AG08395 (cell line): ENCODE data around the gene RABGGTA.

Source experiments
- DNase-seq: peaks from one replicate; pipeline ENCODE4 v3.0.0; 2012; ENCODE audit warnings: mixed read lengths, low spot score

The RABGGTA gene, protein sequence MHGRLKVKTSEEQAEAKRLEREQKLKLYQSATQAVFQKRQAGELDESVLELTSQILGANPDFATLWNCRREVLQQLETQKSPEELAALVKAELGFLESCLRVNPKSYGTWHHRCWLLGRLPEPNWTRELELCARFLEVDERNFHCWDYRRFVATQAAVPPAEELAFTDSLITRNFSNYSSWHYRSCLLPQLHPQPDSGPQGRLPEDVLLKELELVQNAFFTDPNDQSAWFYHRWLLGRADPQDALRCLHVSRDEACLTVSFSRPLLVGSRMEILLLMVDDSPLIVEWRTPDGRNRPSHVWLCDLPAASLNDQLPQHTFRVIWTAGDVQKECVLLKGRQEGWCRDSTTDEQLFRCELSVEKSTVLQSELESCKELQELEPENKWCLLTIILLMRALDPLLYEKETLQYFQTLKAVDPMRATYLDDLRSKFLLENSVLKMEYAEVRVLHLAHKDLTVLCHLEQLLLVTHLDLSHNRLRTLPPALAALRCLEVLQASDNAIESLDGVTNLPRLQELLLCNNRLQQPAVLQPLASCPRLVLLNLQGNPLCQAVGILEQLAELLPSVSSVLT

DNA sequence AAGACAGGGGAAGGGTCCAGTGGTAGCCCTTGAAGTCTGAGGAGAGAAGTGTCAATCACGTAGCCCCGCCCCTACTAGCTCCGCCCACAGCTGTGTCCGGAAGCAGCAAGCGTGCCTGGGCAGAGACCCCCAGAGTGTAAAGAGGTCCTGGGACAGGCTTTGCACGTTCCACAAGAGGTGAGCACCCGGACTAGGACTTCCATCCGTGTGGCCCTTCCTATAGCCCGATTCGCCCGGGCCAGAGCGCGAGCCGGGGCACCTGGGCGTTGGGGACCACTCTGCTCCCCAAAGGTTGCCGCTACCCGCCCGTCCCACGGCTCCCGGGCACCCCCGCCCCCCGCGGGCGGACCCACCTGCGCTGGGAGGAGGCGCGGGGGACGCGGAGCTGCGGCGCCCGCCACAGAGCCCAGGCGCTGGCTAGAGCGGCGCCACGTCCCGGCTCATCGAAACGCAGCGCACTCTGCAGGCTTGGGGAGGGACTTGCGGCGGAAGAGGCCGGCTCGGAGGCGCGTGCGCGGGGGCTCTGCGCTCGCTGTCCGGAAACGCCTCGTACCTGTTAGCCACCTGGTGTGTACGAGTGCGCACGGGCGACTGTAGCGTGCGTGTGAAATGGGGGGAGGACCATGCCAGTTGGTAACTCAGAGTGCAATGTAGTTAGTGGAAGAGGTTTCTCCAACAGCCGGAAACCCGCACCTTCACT, at the start of gene RABGGTA:
Gene RABGGTA, minus strand, starts transcription at position 464 of the 700 bp plus-strand sequence. CDS start 482 bp downstream, outside the sequence.
- peak; percentile 96 for DNase-seq

- peak; percentile 65 for DNase-seq
These were observed 45.9 kb upstream of the RABGGTA start for GRCh38 chr14:24317141-24317928.

- no peak for DNase-seq
These were observed 45.2 kb upstream of the RABGGTA start for GRCh38 chr14:24316597-24316950.

DNA sequence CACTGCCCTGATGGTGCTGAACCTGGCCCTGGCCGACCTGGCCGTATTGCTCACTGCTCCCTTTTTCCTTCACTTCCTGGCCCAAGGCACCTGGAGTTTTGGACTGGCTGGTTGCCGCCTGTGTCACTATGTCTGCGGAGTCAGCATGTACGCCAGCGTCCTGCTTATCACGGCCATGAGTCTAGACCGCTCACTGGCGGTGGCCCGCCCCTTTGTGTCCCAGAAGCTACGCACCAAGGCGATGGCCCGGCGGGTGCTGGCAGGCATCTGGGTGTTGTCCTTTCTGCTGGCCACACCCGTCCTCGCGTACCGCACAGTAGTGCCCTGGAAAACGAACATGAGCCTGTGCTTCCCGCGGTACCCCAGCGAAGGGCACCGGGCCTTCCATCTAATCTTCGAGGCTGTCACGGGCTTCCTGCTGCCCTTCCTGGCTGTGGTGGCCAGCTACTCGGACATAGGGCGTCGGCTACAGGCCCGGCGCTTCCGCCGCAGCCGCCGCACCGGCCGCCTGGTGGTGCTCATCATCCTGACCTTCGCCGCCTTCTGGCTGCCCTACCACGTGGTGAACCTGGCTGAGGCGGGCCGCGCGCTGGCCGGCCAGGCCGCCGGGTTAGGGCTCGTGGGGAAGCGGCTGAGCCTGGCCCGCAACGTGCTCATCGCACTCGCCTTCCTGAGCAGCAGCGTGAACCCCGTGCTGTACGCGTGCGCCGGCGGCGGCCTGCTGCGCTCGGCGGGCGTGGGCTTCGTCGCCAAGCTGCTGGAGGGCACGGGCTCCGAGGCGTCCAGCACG, 44.6 kb upstream of the RABGGTA start:
- no peak for DNase-seq

- DNase-seq: no peak
These were observed 43.9 kb upstream of the RABGGTA start for GRCh38 chr14:24315243-24315806.

DNA sequence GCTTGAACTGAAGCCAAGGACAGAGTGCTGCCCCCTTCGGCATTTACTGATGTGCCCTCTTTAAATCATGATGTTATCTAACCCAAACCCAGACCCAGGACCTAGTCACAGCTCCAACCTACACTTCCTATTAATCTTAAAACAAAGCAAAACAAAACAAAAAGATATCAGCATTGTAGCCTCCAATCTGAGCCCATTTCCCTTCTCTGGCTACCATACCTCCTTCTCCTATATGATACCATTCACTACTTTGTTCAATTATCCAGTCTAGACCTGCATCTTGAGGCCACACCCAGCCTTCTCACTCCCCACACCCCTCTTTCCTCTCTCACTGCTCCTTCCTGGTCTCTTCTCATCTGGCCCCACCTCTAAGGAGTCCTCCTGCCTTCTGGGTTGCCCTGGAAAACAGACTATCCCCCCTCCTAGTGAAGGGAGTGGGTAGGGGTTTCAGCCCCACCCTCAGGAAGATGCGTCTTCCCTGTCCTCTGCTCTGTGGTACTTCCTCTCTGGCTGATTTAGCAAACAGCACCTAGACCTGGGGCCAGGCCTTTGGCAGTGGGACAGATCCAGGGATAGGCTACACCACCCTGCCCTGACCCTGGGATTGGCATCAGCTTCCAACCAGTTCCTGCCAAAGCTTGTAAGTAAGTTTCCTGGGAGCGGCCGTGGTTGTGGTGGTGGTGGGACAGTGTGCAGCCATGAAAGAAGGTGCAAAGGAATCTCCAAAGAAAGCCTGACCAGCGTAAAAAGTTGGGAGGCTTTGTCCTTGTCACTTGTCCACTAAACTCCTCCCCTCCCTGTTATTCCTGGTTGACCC, 43.2 kb upstream of the RABGGTA start:
- DNase-seq: no peak

DNA sequence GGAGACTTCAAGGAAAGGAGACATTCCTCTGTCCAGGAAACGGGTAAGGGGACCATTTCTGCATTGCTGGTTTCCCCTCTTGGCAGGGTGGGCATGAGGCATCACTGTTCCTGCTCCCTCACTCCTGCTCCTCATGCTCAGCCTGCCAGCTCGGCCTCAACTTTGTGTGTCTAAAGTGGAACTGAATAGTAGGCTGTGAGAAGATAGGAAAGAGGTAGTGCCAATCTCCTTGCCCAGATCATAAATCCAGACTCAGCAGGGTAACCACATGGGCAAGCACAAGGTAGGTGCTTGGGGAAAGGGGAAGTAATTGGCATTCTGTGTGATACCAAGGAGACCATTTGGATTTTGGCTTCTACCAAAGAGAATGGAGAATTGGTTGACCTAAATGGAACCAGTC, 42.5 kb upstream of the RABGGTA start:
- DNase-seq: no peak

- no peak for DNase-seq
These were observed 41.5 kb upstream of the RABGGTA start for GRCh38 chr14:24312736-24313507.

- peak; percentile 47 for DNase-seq
These were observed 40.6 kb upstream of the RABGGTA start for GRCh38 chr14:24311837-24312615.

GRCh38 chr14:24310646-24311604, 39.5 kb upstream of the RABGGTA start, which contains the start of gene LTB4R:
TSS of gene LTB4R (plus strand) at chr14:24311502. CDS start at chr14:24315652, 4,150 bp downstream.
- DNase-seq: peak; percentile 85

DNA sequence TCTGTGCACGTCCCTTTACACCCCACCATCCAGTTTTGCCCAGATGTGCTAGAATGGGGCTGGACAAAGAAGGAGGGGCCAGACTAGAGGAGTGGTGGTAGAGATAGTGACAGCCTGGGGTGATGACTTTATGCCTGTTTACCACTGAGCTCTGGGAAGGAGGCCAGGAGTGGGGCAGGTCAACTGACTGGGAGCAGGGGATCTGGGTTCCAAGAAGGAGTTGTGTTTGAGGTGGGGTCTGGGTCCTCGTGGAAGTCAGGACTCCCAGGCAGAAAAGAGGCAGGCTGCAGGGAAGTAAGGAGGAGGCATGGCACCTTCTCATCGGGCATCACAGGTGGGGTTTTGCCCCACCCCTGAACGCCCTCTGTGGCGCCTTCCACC, 38.9 kb upstream of the RABGGTA start:
- DNase-seq: no peak

- no peak for DNase-seq
These were observed 38.3 kb upstream of the RABGGTA start, which contains the start of gene LTB4R2 for GRCh38 chr14:24309538-24310264. TSS of gene LTB4R2 (plus strand) at chr14:24310140. CDS start at chr14:24310665, 525 bp downstream.

DNA sequence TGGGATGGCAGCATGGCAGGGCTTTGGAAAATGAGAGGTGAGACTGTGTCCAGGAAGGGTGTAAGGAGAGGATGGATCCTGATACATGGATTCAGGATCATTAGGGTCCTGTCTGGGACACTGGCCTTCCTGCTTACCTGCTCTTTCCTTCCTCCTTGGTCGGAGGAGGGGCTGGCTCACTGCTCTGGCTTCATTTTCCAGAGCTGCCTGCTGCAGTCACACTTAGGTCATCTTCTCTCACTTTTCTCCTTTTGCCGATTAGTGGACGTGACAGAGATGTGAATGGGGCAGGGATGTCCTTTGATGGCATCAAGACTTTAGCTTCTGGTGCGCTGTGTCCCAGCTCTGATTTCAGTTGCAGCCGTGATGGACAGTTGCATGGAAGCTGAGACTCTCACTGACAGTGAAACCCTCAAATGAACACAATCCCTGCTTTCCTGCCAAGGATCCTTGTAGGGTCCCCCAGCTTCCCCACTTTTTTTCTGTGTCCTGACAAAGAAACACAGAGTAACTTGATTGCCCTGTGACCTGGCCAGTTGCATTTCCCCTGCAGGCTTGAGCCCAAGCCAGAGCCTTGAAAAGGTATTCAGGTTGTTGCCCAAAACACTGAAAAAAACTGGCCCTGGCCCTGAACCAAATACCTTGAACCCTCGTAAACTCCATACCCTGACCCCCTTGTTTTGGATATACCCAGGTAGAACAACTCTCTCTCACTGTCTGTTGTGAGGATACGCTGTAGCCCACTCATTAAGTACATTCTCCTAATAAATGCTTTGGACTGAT, 37.1 kb upstream of the RABGGTA start:
- DNase-seq: no peak

GRCh38 chr14:24307575-24308341, 36.4 kb upstream of the RABGGTA start, which contains the start of gene CIDEB:
TSS of gene CIDEB (minus strand) at chr14:24307977. CDS start at chr14:24307858, 119 bp downstream.
- peak; percentile 81 for DNase-seq

DNA sequence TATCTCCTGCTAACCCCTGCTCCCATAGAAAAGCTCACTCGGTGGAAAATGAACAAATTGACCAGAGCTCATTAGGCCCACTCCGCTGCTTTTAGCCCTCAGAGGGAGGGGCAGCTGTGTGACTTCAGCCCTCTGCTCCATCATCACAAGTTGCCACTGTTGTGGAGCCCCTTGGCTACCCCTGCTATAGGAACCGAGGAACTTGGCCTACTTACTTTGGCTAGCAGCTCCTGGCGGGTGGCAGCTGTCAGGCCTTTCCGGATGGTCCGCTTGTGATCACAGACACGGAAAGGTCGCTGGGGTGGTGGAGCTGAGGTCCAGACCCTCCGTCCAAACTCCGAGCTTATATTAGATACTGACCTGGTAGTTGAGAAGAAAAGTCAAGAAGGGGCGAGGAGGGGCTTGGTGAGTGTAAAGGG, 35.8 kb upstream of the RABGGTA start:
- no peak for DNase-seq
